Ishikawa (cell line): ENCODE results near the gene SCAMP3.

Experiments
- CREB1 ChIP-seq: IDR thresholded peaks from 2 replicates; pipeline ENCODE4 v1.6.1; 2012; ENCODE audit warnings: low read depth
- EGR1 ChIP-seq: IDR thresholded peaks from 2 replicates; pipeline ENCODE4 v1.6.1; 2012
- EP300 ChIP-seq: IDR thresholded peaks from 2 replicates; pipeline ENCODE4 v1.6.1; 2012; ENCODE audit warnings: borderline replicate concordance
- TCF12 ChIP-seq: IDR thresholded peaks from 2 replicates; pipeline ENCODE4 v1.6.1; 2012; ENCODE audit warnings: low read depth
- TEAD4 ChIP-seq: IDR thresholded peaks from 2 replicates; pipeline ENCODE4 v1.6.1; 2012
- TF ChIP-seq, protein P1 (sequence below): IDR thresholded peaks from 2 replicates; pipeline ENCODE4 v1.6.1; 2012; ENCODE audit warnings: low read depth, mild to moderate bottlenecking

DNA sequence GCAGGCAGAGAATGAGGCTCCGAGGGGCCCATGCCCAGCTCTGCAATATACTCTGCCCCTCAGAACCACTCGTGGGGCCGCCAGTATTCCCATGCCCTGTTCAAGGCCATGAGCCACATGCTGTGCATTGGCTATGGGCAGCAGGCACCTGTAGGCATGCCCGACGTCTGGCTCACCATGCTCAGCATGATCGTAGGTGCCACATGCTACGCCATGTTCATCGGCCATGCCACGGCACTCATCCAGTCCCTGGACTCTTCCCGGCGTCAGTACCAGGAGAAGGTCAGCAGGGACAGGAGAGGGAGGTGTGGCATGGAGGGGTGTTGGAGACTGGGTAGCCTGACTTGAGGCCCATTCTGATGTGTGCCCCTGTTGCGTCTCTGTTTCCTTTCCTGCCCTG is 22.3 kb upstream of the SCAMP3 start:
- TF ChIP-seq CREB1 (no peak), TCF12 (no peak), EP300 (no peak), TEAD4 (no peak), EGR1 (no peak)
- TF ChIP-seq, protein P1, sequence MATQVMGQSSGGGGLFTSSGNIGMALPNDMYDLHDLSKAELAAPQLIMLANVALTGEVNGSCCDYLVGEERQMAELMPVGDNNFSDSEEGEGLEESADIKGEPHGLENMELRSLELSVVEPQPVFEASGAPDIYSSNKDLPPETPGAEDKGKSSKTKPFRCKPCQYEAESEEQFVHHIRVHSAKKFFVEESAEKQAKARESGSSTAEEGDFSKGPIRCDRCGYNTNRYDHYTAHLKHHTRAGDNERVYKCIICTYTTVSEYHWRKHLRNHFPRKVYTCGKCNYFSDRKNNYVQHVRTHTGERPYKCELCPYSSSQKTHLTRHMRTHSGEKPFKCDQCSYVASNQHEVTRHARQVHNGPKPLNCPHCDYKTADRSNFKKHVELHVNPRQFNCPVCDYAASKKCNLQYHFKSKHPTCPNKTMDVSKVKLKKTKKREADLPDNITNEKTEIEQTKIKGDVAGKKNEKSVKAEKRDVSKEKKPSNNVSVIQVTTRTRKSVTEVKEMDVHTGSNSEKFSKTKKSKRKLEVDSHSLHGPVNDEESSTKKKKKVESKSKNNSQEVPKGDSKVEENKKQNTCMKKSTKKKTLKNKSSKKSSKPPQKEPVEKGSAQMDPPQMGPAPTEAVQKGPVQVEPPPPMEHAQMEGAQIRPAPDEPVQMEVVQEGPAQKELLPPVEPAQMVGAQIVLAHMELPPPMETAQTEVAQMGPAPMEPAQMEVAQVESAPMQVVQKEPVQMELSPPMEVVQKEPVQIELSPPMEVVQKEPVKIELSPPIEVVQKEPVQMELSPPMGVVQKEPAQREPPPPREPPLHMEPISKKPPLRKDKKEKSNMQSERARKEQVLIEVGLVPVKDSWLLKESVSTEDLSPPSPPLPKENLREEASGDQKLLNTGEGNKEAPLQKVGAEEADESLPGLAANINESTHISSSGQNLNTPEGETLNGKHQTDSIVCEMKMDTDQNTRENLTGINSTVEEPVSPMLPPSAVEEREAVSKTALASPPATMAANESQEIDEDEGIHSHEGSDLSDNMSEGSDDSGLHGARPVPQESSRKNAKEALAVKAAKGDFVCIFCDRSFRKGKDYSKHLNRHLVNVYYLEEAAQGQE, result no peak
